Esophagus muscularis mucosa (tissue), 3 donors: Measurements from ENCODE around the gene VAX1.

Experiments
- CTCF ChIP-seq, 3 experiments: fragments of 200-600 bp in 2 of 3; fragments of 450-650 bp in 1 of 3; sonication (generic) in 2 of 3; IDR thresholded peaks; one replicate each; pipeline ENCODE4 v1.5.1; 2017 to 2019; ENCODE audit warnings: antibody characterized with exemption in 3 of 3, mild to moderate bottlenecking in 2 of 3, moderate library complexity in 1 of 3
- POLR2A ChIP-seq: fragments of 450-650 bp; IDR thresholded peaks from one replicate; pipeline ENCODE4 v1.6.1; 2017; ENCODE audit warnings: antibody characterized with exemption, moderate library complexity, mild to moderate bottlenecking, low read depth

GRCh38 chr10:117167789-117168674, 30.0 kb upstream of the VAX1 start:
- TF ChIP-seq CTCF (IDR thresholded peaks at IDR 0.05) (peak; percentile 66 to 95 (median 84)), POLR2A (no peak)
